Fibroblast of lung (primary cell): ENCODE results near the gene CPN1. TPM values are rescaled to one million over a fixed set of nuclear protein-coding genes. Genes with fewer than 3 reads are reported as not detected.
A peak's percentile ranks its signal among the peaks of the same experiment; 100 is the strongest.

ENCODE experiments used
- DNase-seq, 2 donors: peaks; one replicate each; pipeline versions ENCODE4 v3.0.0 to v3.0.0-alpha.2; 2010; ENCODE audit warnings: low read depth in 2 of 2
- H2AFZ ChIP-seq: 2 replicates; pipeline ENCODE4 v1.5.1; 2012; ENCODE audit warnings: low read length, control low read depth, inconsistent platforms
- H3K27ac ChIP-seq: 2 replicates; pipeline ENCODE4 v1.5.1; 2011; ENCODE audit warnings: low read length, control low read depth; ENCODE audit not compliant: insufficient read depth
- H3K27me3 ChIP-seq: 2 replicates; pipeline ENCODE4 v1.5.1; 2011; ENCODE audit warnings: mild to moderate bottlenecking, low read length; ENCODE audit not compliant: control insufficient read depth, insufficient read depth
- H3K36me3 ChIP-seq: 2 replicates; pipeline ENCODE4 v1.5.1; 2011; ENCODE audit warnings: low read length; ENCODE audit not compliant: control insufficient read depth, insufficient read depth
- H3K4me1 ChIP-seq: 2 replicates; pipeline ENCODE4 v1.5.1; 2011; ENCODE audit warnings: low read length; ENCODE audit not compliant: control insufficient read depth, insufficient read depth; ENCODE audit errors: extremely low read depth
- H3K4me2 ChIP-seq: 2 replicates; pipeline ENCODE4 v1.5.1; 2011; ENCODE audit warnings: low read length, control low read depth; ENCODE audit not compliant: insufficient read depth; ENCODE audit errors: extremely low read depth
- H3K4me3 ChIP-seq, 4 experiments: fragments of 200-600 bp in 1 of 4; sonication (generic) in 1 of 4; replicated peaks in 1 of 4; 2 replicates each; pipeline ENCODE4 v1.5.1; 2011 to 2016; ENCODE audit warnings: low read length in 4 of 4, low read depth in 3 of 4, mild to moderate bottlenecking in 3 of 4, control low read depth in 2 of 4, inconsistent platforms in 1 of 4, mixed read lengths in 1 of 4; ENCODE audit not compliant: insufficient read depth in 1 of 4; ENCODE audit errors: control extremely low read depth in 1 of 4
- H3K79me2 ChIP-seq: 2 replicates; pipeline ENCODE4 v1.5.1; 2012; ENCODE audit warnings: mild to moderate bottlenecking, low read length, inconsistent platforms; ENCODE audit not compliant: control insufficient read depth, insufficient read depth
- H3K9ac ChIP-seq: 2 replicates; pipeline ENCODE4 v1.5.1; 2011; ENCODE audit warnings: mild to moderate bottlenecking, low read length, control low read depth; ENCODE audit not compliant: insufficient read depth
- H3K9me3 ChIP-seq: 2 replicates; pipeline ENCODE4 v1.5.1; 2012; ENCODE audit warnings: low read depth, low read length; ENCODE audit not compliant: control insufficient read depth, insufficient read depth
- H4K20me1 ChIP-seq: 2 replicates; pipeline ENCODE4 v1.5.1; 2011; ENCODE audit warnings: low read length; ENCODE audit not compliant: control insufficient read depth, insufficient read depth; ENCODE audit errors: extremely low read depth
- EZH2 ChIP-seq: IDR thresholded peaks from 2 replicates; pipeline ENCODE4 v1.5.1; 2012; ENCODE audit warnings: low read length, control low read depth, mild to moderate bottlenecking; ENCODE audit errors: missing control alignments
- polyA plus RNA-seq, 2 donors: library from polyadenylated mRNA; depleted of rRNA in 1 of 2; stranded (reverse) in 1 of 2; unstranded in 1 of 2; fragments of >200 nt; gene quantifications; 2 replicates each; pipeline ENCODE4 v1.2.1, GENCODE V29; 2011 to 2012; ENCODE audit warnings: missing spikeins in 1 of 2
- total RNA-seq: library from RNA; depleted of rRNA; stranded (reverse); fragments of >200 nt; gene quantifications from 2 replicates; pipeline ENCODE4 v1.2.1, GENCODE V29; 2014
- TF ChIP-seq, protein P1 (sequence below), 2 donors: IDR thresholded peaks in 1 of 2; conservative IDR thresholded peaks in 1 of 2; 1 replicate in 1 of 2; 2 replicates in 1 of 2; pipeline ENCODE4 v1.5.1; 2011 to 2012; ENCODE audit warnings: low read length in 2 of 2, control low read depth in 1 of 2, inconsistent platforms in 1 of 2, low read depth in 1 of 2, mild to moderate bottlenecking in 1 of 2

The CPN1 gene
- total and polyA plus RNA-seq, 2 donors (not counting 1 experiment from before 2014, with no cell fraction given): not detected

GRCh38 chr10:100106865-100107264 lies 25.2 kb upstream of the CPN1 start:
- H3K9me3 ChIP-seq: no peaks in the 10 kb centered on the region
- H2AFZ ChIP-seq: no peak overlapping the region
- H4K20me1 ChIP-seq: no peaks in the 10 kb centered on the region
- peaks cover 2% of the 10 kb centered on the region for H3K27me3 ChIP-seq
- no peaks in the 10 kb centered on the region for H3K4me1 ChIP-seq
- TF ChIP-seq, protein P1, sequence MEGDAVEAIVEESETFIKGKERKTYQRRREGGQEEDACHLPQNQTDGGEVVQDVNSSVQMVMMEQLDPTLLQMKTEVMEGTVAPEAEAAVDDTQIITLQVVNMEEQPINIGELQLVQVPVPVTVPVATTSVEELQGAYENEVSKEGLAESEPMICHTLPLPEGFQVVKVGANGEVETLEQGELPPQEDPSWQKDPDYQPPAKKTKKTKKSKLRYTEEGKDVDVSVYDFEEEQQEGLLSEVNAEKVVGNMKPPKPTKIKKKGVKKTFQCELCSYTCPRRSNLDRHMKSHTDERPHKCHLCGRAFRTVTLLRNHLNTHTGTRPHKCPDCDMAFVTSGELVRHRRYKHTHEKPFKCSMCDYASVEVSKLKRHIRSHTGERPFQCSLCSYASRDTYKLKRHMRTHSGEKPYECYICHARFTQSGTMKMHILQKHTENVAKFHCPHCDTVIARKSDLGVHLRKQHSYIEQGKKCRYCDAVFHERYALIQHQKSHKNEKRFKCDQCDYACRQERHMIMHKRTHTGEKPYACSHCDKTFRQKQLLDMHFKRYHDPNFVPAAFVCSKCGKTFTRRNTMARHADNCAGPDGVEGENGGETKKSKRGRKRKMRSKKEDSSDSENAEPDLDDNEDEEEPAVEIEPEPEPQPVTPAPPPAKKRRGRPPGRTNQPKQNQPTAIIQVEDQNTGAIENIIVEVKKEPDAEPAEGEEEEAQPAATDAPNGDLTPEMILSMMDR (conservative IDR thresholded peaks at IDR 0.05 in 1 of 2, IDR thresholded peaks at IDR 0.05 in 1 of 2; ENCODE audit: low read depth in 1 of 2, low read length in 2 of 2): no peak
- TF ChIP-seq EZH2: no peak
- no peak for DNase-seq
- no peak overlapping the region for H3K4me2 ChIP-seq
- H3K79me2 ChIP-seq: no peaks in the 10 kb centered on the region
- no peak overlapping the region for H3K4me3 ChIP-seq
- H3K9ac ChIP-seq: no peak overlapping the region
- H3K27ac ChIP-seq: no peak overlapping the region
- no peaks in the 10 kb centered on the region for H3K36me3 ChIP-seq

- Histone ChIP-seq H3K27me3 (peaks cover 2% of the 10 kb centered on the region), H3K4me3 (no peak overlapping the region), H3K27ac (no peak overlapping the region), H3K9me3 (no peaks in the 10 kb centered on the region), H3K79me2 (no peaks in the 10 kb centered on the region), H3K36me3 (no peaks in the 10 kb centered on the region), H3K4me1 (no peaks in the 10 kb centered on the region), H4K20me1 (no peaks in the 10 kb centered on the region), H3K4me2 (no peak overlapping the region), H2AFZ (no peak overlapping the region), H3K9ac (no peak overlapping the region)
- TF ChIP-seq, protein P1 (conservative IDR thresholded peaks at IDR 0.05 in 1 of 2, IDR thresholded peaks at IDR 0.05 in 1 of 2; ENCODE audit: low read depth in 1 of 2, low read length in 2 of 2): no peak
- TF ChIP-seq EZH2: no peak
- no peak for DNase-seq
Observed at GRCh38 chr10:100104300-100104699, 22.6 kb upstream of the CPN1 start.

GRCh38 chr10:100103581-100103980 lies 21.9 kb upstream of the CPN1 start:
- no peaks in the 10 kb centered on the region for H3K9me3 ChIP-seq
- H3K79me2 ChIP-seq: no peaks in the 10 kb centered on the region
- peaks cover 2% of the 10 kb centered on the region for H3K27me3 ChIP-seq
- TF ChIP-seq, protein P1 (conservative IDR thresholded peaks at IDR 0.05 in 1 of 2, IDR thresholded peaks at IDR 0.05 in 1 of 2; ENCODE audit: low read depth in 1 of 2, low read length in 2 of 2): no peak
- TF ChIP-seq EZH2: no peak
- no peak overlapping the region for H3K4me2 ChIP-seq
- DNase-seq: peak; percentile 3 to 58
- H3K4me3 ChIP-seq: no peak overlapping the region
- no peaks in the 10 kb centered on the region for H3K4me1 ChIP-seq
- no peaks in the 10 kb centered on the region for H4K20me1 ChIP-seq
- no peaks in the 10 kb centered on the region for H3K36me3 ChIP-seq
- no peak overlapping the region for H2AFZ ChIP-seq
- no peak overlapping the region for H3K9ac ChIP-seq
- no peak overlapping the region for H3K27ac ChIP-seq
